ENCODE data around the gene CNGA1.

Gene CNGA1

DNA sequence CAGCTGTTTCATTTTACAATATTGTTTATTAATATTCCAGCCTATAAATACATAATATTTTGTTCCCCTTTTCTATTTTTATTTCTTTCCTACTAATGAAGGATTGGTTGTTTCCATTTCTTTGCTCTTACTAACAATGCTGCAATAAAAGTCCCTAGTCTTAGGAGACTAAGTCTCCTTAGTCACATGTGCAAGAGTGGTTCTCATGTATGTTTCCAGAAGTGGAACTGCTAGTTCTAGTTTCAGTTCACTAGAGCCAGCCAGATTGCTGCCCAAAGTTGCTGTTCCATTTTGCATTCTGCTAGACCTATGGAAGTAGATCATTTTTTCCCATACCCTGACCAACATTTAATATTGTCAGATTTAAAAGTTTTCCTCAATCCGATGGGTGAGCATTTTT, 44.3 kb downstream of the CNGA1 start:
- no peak overlapping the region for H3K4me2 ChIP-seq (ENCODE audit: low read depth, low read length, poor library complexity, severe bottlenecking)
- H3K9me3 ChIP-seq (ENCODE audit: insufficient read depth, low read depth, low read length) = no peaks in the 10 kb centered on the region
- H2AFZ ChIP-seq (ENCODE audit: low read length) = no peak overlapping the region
- H3K79me2 ChIP-seq (ENCODE audit: insufficient read depth, low read length) = no peaks in the 10 kb centered on the region
- no peaks in the 10 kb centered on the region for H3F3A ChIP-seq (ENCODE audit: low read depth)
- H3K9ac ChIP-seq (ENCODE audit: low read depth, low read length, poor library complexity, severe bottlenecking) = no peak overlapping the region
- no peak overlapping the region for H3K4me3 ChIP-seq (ENCODE audit: low read length, poor library complexity, severe bottlenecking)
- no peaks in the 10 kb centered on the region for H3K36me3 ChIP-seq (ENCODE audit: insufficient read depth, low read length)
- no peaks in the 10 kb centered on the region for H4K20me1 ChIP-seq (ENCODE audit: insufficient read depth, low read length, poor library complexity, severe bottlenecking)
- no peaks in the 10 kb centered on the region for H3K4me1 ChIP-seq (ENCODE audit: insufficient read depth, low read length, poor library complexity, severe bottlenecking)
- TF ChIP-seq, protein P1, sequence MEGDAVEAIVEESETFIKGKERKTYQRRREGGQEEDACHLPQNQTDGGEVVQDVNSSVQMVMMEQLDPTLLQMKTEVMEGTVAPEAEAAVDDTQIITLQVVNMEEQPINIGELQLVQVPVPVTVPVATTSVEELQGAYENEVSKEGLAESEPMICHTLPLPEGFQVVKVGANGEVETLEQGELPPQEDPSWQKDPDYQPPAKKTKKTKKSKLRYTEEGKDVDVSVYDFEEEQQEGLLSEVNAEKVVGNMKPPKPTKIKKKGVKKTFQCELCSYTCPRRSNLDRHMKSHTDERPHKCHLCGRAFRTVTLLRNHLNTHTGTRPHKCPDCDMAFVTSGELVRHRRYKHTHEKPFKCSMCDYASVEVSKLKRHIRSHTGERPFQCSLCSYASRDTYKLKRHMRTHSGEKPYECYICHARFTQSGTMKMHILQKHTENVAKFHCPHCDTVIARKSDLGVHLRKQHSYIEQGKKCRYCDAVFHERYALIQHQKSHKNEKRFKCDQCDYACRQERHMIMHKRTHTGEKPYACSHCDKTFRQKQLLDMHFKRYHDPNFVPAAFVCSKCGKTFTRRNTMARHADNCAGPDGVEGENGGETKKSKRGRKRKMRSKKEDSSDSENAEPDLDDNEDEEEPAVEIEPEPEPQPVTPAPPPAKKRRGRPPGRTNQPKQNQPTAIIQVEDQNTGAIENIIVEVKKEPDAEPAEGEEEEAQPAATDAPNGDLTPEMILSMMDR (conservative IDR thresholded peaks at IDR 0.05; ENCODE audit: low read length) = no peak
- no peak for TF ChIP-seq EZH2phosphoT487 (IDR thresholded peaks at IDR 0.05; ENCODE audit: borderline replicate concordance)
- no peaks in the 10 kb centered on the region for H3K9me2 ChIP-seq (replicated peaks; ENCODE audit: low read depth, low read length)
- no peaks in the 10 kb centered on the region for H3K27me3 ChIP-seq (ENCODE audit: insufficient read depth, low read length, poor library complexity, severe bottlenecking)

DNA sequence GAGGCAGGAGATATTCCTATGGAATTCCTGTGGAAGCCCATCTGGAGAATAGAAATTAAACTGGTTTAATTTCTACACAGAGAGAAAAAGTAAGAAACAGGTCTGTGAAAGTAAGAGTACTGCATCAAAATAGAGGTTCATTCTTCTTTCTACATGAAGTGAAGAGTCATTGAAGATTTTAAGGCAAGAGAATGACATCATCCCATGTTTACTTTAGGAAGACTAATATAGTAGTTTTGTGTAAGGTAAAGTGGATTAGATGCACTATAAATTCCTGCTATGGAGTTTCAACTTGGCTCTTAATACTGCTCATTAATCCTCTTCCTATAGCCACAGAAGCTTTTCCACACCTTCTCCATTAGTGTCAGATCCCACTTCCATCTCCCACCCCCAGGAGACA, 47.6 kb downstream of the CNGA1 start:
- Histone ChIP-seq H3K4me2 (ENCODE audit: low read depth, low read length, poor library complexity, severe bottlenecking) (no peak overlapping the region), H2AFZ (ENCODE audit: low read length) (no peak overlapping the region), H3K4me1 (ENCODE audit: insufficient read depth, low read length, poor library complexity, severe bottlenecking) (no peaks in the 10 kb centered on the region), H3K9me3 (ENCODE audit: insufficient read depth, low read depth, low read length) (no peaks in the 10 kb centered on the region), H3F3A (ENCODE audit: low read depth) (no peaks in the 10 kb centered on the region), H3K79me2 (ENCODE audit: insufficient read depth, low read length) (no peaks in the 10 kb centered on the region), H3K9me2 (replicated peaks; ENCODE audit: low read depth, low read length) (no peaks in the 10 kb centered on the region), H4K20me1 (ENCODE audit: insufficient read depth, low read length, poor library complexity, severe bottlenecking) (no peaks in the 10 kb centered on the region), H3K9ac (ENCODE audit: low read depth, low read length, poor library complexity, severe bottlenecking) (no peak overlapping the region), H3K36me3 (ENCODE audit: insufficient read depth, low read length) (no peaks in the 10 kb centered on the region), H3K4me3 (ENCODE audit: low read length, poor library complexity, severe bottlenecking) (no peak overlapping the region), H3K27me3 (ENCODE audit: insufficient read depth, low read length, poor library complexity, severe bottlenecking) (no peaks in the 10 kb centered on the region)
- no peak for TF ChIP-seq EZH2phosphoT487 (IDR thresholded peaks at IDR 0.05; ENCODE audit: borderline replicate concordance)
- TF ChIP-seq, protein P1 (conservative IDR thresholded peaks at IDR 0.05; ENCODE audit: low read length) = no peak

- TF ChIP-seq, protein P1 (conservative IDR thresholded peaks at IDR 0.05; ENCODE audit: low read length) = no peak
- no peak for TF ChIP-seq EZH2phosphoT487 (IDR thresholded peaks at IDR 0.05; ENCODE audit: borderline replicate concordance)
- Histone ChIP-seq H3K9me2 (replicated peaks; ENCODE audit: low read depth, low read length) (no peaks in the 10 kb centered on the region), H3K4me1 (ENCODE audit: insufficient read depth, low read length, poor library complexity, severe bottlenecking) (no peaks in the 10 kb centered on the region), H3F3A (ENCODE audit: low read depth) (no peaks in the 10 kb centered on the region), H2AFZ (ENCODE audit: low read length) (no peak overlapping the region), H3K27me3 (ENCODE audit: insufficient read depth, low read length, poor library complexity, severe bottlenecking) (no peaks in the 10 kb centered on the region), H3K36me3 (ENCODE audit: insufficient read depth, low read length) (no peaks in the 10 kb centered on the region), H4K20me1 (ENCODE audit: insufficient read depth, low read length, poor library complexity, severe bottlenecking) (no peaks in the 10 kb centered on the region), H3K79me2 (ENCODE audit: insufficient read depth, low read length) (no peaks in the 10 kb centered on the region), H3K9ac (ENCODE audit: low read depth, low read length, poor library complexity, severe bottlenecking) (no peak overlapping the region), H3K4me2 (ENCODE audit: low read depth, low read length, poor library complexity, severe bottlenecking) (no peak overlapping the region), H3K4me3 (ENCODE audit: low read length, poor library complexity, severe bottlenecking) (no peak overlapping the region), H3K9me3 (ENCODE audit: insufficient read depth, low read depth, low read length) (no peaks in the 10 kb centered on the region)
Measured at GRCh38 chr4:47954677-47955076, 61.8 kb downstream of the CNGA1 start.

Measured in Loucy (cell line).